GM19043 (cell line): ENCODE results near the gene STAC.

Experiments
- ATAC-seq: cut with Tn5 transposase; IDR thresholded peaks from one replicate; pipeline ENCODE4 v1.9.1; 2021; ENCODE audit warnings: low read depth; ENCODE audit not compliant: unreplicated experiment

Gene STAC

DNA sequence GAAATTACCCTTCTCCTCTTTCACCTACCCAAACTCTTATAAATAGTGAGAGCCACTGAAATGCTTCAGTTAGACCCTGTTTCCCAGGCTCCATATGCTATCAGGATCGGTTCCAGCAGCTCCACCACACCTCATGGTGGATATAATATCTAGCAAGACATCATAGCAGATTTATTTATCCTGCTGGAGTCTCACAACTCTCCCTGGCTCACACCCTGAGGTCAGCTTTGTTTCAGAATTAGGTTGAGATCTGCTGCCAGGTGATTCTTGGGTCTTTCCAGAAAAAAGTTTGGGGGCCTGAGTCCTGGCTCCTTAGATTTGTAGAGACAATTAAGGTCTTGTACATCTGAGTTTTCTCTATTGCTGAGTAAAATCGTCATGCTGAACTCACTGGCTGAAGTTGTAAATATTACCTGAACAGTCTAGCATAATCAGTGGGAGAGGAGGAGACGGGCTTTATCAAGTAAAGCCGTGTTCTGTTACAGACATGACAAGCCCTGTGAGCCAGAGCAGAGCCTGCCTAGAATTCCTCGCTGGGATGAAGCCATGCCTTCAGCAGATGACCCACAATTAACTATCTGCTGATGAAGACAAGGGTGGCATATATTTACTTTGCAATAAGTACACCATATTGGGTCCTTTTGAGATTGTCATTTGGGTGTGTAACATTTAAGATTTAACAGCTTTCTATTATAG, 131.6 kb downstream of the STAC start:
- no peak for ATAC-seq

- ATAC-seq: no peak
Observed at GRCh38 chr3:36512555-36512954, 132.3 kb downstream of the STAC start.

DNA sequence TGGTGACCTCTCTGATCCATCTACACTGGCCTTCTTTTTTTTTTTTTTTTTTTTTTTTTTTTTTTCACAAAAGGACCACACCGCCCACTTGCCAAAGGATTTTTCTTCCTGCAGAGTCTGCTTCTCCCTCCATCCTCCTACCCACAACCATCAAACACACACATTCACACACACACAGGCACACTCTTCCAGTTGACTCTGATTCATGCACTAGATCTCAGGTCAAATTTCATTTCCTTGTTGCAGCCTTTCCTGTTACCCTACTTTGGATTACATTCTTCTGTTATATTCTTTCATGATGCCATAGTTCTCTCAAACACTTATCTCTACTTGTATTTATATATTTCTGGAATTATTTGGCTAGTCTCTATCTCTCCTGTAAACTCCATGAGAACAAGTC, 133.9 kb downstream of the STAC start:
- no peak for ATAC-seq

DNA sequence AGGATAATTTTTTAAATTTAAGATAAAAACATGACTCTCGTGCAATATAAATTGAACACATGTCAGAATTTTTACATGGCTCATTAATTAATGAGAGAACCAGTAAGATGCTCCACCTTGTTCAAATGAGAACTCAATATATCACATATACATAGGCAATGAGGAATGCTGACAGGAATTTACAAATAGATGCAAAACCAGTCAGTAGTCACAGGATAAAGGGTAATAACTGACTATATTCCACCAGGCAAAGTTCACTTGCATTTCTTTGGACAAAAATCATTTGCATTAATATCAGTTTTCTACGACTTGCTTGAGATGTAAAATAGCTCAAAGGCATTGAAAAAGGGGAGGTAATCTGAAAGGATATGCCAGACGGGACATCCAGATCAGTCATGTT, 139.4 kb downstream of the STAC start:
- ATAC-seq: no peak

DNA sequence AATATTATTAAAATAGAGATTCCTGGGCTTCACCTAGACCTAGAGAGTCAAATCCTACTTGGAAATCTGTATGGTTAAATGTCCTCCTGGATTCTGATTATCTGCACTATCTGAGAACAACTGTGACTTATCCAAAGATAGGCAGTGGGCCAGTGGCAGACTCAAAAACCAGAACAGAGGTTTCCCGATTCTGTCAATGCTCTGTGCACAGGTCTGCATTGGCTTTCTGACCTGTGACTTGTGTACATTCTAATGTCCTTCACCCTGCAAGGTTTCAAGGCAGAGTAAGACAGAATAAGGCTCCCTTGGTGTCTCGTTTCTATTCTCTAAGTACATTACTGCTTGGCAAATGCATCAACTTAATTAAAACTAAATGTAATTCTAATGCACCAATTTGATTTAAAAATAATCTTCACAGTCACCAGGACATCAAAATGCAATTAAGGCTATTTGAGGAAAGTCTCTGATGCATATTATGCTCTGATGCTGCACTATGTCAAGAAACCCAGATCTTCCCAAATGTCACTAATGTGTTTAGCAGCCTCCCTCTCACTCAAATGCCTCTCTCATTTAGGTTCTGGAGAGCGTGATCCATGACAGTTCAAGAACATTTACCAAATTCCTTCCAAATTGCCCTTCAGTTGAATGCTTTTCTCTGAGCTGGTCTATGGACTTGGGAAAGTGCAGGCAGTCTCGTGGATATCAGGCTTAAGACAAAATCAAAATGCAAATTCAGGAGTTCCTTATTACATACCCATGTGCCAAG, 140.1 kb downstream of the STAC start:
- ATAC-seq: no peak

- no peak for ATAC-seq
Observed at GRCh38 chr3:36521007-36521379, 140.7 kb downstream of the STAC start.

- no peak for ATAC-seq
Observed at GRCh38 chr3:36524560-36524959, 144.3 kb downstream of the STAC start.

DNA sequence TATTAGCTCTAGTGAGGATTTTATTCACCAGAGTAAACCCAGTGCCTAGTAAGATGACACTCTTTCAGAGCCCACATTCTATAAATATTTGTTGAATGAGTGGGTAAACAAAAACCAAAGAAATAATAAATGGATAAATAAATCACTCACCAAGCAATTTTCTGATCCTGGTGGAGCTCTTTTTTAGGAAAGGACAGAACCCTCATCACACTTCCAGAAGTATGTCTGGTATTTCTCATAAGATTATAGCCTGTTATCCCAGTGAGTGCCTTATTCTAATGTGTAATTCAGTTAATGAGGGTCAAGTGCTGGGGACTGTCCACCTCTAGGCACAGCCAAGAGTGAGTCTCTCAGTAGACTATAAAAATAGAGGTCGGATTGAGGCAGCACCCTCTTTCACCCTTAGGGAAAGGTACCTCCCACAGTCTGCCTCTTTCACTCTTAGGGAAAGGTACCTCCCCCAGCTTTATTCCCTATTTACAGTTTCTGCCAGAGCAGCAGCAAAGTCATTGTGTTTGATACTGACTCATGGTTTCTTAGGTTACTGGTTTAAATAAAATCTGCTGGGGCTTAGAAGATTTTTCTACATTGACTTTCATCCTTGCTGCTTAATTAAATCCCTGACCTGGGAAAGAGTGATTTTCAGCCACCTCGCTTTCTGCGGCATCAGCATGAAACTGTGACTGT, 145.0 kb downstream of the STAC start:
- no peak for ATAC-seq

- ATAC-seq: no peak
Observed at GRCh38 chr3:36538136-36538749, 157.9 kb downstream of the STAC start.

DNA sequence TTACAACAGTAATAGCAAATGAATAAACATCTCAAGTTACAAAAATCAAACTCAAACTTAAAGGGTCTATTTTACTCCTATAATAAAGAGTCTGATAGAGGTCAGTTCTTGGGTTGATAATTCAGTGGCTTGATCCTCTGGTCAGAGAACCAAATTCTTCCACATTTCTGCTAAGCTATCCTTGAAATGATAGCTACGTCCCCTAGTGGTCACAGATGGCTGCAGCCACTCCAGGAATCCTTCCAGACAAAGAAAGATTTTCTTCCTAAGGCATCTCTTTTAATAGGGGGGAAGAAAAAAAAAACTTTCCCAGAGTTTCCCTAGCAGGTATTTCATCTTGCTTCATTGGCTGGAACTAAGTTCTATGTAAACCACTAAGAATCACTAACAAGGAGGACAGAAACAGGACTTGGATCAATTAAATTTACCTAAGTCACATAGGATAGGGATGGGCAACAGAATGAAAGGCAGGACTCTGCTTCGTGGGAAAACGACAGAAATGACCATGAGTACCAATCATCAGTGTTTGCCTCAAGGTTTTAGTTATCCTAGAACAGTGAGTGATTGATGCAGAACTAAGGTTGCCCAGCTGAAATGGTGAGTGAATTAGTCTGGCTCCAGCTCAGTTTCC, 160.7 kb downstream of the STAC start:
- ATAC-seq: no peak

GRCh38 chr3:36542186-36542585, 161.9 kb downstream of the STAC start:
- no peak for ATAC-seq

GRCh38 chr3:36543276-36543997, 163.1 kb downstream of the STAC start:
- ATAC-seq: no peak

GRCh38 chr3:36546226-36546625, 165.9 kb downstream of the STAC start:
- no peak for ATAC-seq

- no peak for ATAC-seq
Observed at GRCh38 chr3:36548712-36549111, 168.4 kb downstream of the STAC start.

GRCh38 chr3:36557021-36557707, 176.9 kb downstream of the STAC start:
- ATAC-seq: no peak

DNA sequence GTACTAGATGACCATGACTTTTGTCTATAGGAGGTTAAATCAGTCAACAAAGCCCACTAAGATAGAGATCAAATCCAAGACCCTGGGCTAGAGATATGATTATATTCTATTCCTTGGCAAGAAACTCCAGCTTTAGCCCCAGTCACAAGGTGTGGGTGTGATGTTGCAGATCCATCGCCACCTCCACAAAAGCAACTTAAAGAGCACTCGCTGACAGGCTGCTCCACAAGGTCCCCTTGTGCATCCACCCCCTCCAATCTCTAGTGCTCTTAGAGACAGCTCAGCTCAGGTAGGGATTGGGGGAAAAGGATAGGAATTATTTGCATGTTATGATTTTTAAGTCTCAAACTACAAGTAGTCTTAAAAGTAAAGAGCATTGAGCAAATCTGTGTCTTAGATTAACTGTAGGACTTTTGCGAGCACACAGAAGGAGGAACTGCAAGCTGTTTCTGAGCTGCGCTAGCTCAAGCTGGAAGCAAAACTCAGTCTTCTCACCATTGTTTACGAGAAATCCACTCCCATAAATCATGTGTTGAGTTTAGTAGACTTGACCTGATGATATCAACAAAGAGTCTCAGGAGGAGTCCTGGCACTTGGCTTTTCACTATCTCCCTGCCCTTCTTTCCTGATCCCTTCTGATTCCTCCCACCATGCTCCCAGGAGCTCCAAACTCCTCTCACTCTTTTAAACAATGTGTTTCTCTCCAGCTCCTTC, 177.6 kb downstream of the STAC start:
- ATAC-seq: no peak

GRCh38 chr3:36558961-36559360, 178.7 kb downstream of the STAC start:
- ATAC-seq: no peak

GRCh38 chr3:36560685-36561084, 180.4 kb downstream of the STAC start:
- no peak for ATAC-seq

- no peak for ATAC-seq
Observed at GRCh38 chr3:36561601-36562000, 181.3 kb downstream of the STAC start.
